ENCODE measurements around the gene GRIN2D. TPM values are rescaled to one million over a fixed set of nuclear protein-coding genes. Genes with fewer than 3 reads are reported as not detected.

GRIN2D gene
- total and polyA plus RNA-seq, 12 donors: 0.04 to 1.0 (median 0.21) TPM

- Histone ChIP-seq H3K9me3 (no peaks in the 10 kb centered on the region), H3K36me3 (peaks cover 0 to 10% (median 0%) of the 10 kb centered on the region in 9 donors), H3K4me3 (no peak overlapping the region), H3K4me1 (no peaks in the 10 kb centered on the region), H3K27me3 (no peaks in the 10 kb centered on the region), H3K27ac (no peak overlapping the region)
- ATAC-seq: no peak
- TF ChIP-seq CTCF (IDR thresholded peaks at IDR 0.05): no peak
- WGBS, 2 donors: 90 to 92% methylated on average over 15 of the region's 15 CpGs
- intact Hi-C loops (cut with DNase I): no loop called here
- DNase-seq: no peak
These were observed 39.0 kb upstream of the GRIN2D start for GRCh38 chr19:48354332-48354992.

- Histone ChIP-seq H3K4me1 (no peaks in the 10 kb centered on the region), H3K9me3 (no peaks in the 10 kb centered on the region), H3K4me3 (no peak overlapping the region), H3K27ac (no peak overlapping the region), H3K27me3 (no peaks in the 10 kb centered on the region), H3K36me3 (peaks cover 0 to 20% (median 0%) of the 10 kb centered on the region in 9 donors)
- DNase-seq: no peak
- intact Hi-C loops (cut with DNase I): no loop called here
- no peak for ATAC-seq
- WGBS, 2 donors: 90 to 92% methylated on average over 12 of the region's 12 CpGs
- TF ChIP-seq CTCF (IDR thresholded peaks at IDR 0.05): no peak
These were observed 38.0 kb upstream of the GRIN2D start for GRCh38 chr19:48355365-48355954.

GRCh38 chr19:48359123-48359522, 34.3 kb upstream of the GRIN2D start:
- no peak overlapping the region for H3K4me3 ChIP-seq
- no peak for DNase-seq
- H3K36me3 ChIP-seq: peaks cover 0 to 29% (median 0%) of the 10 kb centered on the region in 9 donors
- H3K27me3 ChIP-seq: no peaks in the 10 kb centered on the region
- no peak for TF ChIP-seq CTCF (IDR thresholded peaks at IDR 0.05)
- H3K27ac ChIP-seq: no peak overlapping the region
- H3K9me3 ChIP-seq: no peaks in the 10 kb centered on the region
- WGBS, 2 donors: 96 to 97% methylated on average over 5 of the region's 5 CpGs
- ATAC-seq: no peak
- H3K4me1 ChIP-seq: peaks cover 0 to 11% (median 0%) of the 10 kb centered on the region in 9 donors
- intact Hi-C loops (cut with DNase I): no loop called here

GRCh38 chr19:48361912-48362311, 31.6 kb upstream of the GRIN2D start:
- ATAC-seq (no peak), DNase-seq (no peak)
- TF ChIP-seq CTCF (IDR thresholded peaks at IDR 0.05): no peak
- Histone ChIP-seq H3K9me3 (no peaks in the 10 kb centered on the region), H3K27ac (no peak overlapping the region), H3K4me1 (peaks cover 0 to 16% (median 5%) of the 10 kb centered on the region in 9 donors), H3K4me3 (no peak overlapping the region), H3K36me3 (peaks cover 0 to 29% (median 0%) of the 10 kb centered on the region in 9 donors), H3K27me3 (no peaks in the 10 kb centered on the region)
- 97 to 99% methylated on average over 3 of the region's 3 CpGs for WGBS, 2 donors
- intact Hi-C loops (cut with DNase I): loop anchor here in 3 of 10 donors (2.0 to 5.0 kb wide), 3 partner anchors 35 to 107 kb away; partner anchors contain the start of genes CYTH2 (in 1 of the 3) and EMP3 (in 1 of the 3)
